HepG2 (cell line): ENCODE measurements around the gene RGS14. TPM values are rescaled to one million over a fixed set of nuclear protein-coding genes. Genes with fewer than 3 reads are reported as not detected.

Source experiments
- AKAP8 ChIP-seq: sonication (generic); formaldehyde crosslinking; IDR thresholded peaks from 2 replicates; pipeline ENCODE4 v1.5.1; 2020; ENCODE audit warnings: mild to moderate bottlenecking, missing genetic modification reagents
- BCL6 ChIP-seq: IDR thresholded peaks from 2 replicates; pipeline ENCODE4 v1.6.1; 2016; ENCODE audit warnings: missing genetic modification reagents, missing compliant biosample characterization
- MLLT10 ChIP-seq: sonication (generic); formaldehyde crosslinking; IDR thresholded peaks from 2 replicates; pipeline ENCODE4 v1.4.0; 2020; ENCODE audit warnings: missing genetic modification reagents
- RARG ChIP-seq: sonication (generic); formaldehyde crosslinking; IDR thresholded peaks from 2 replicates; pipeline ENCODE4 v1.4.0; 2020; ENCODE audit warnings: low read depth, mild to moderate bottlenecking, missing genetic modification reagents
- ZFP90 ChIP-seq: sonication (generic); formaldehyde crosslinking; IDR thresholded peaks from 2 replicates; pipeline ENCODE4 v1.8.0; 2022; ENCODE audit warnings: missing genetic modification reagents, mild to moderate bottlenecking, inconsistent platforms, borderline replicate concordance
- ZFX ChIP-seq: sonication (generic); formaldehyde crosslinking; IDR thresholded peaks from 2 replicates; pipeline ENCODE4 v1.4.0; 2020; ENCODE audit warnings: mild to moderate bottlenecking, low read depth, missing genetic modification reagents, moderate library complexity
- ZNF160 ChIP-seq: sonication (generic); formaldehyde crosslinking; IDR thresholded peaks from 2 replicates; pipeline ENCODE4 v1.8.0; 2022; ENCODE audit warnings: mild to moderate bottlenecking, inconsistent platforms, missing genetic modification reagents
- ZNF44 ChIP-seq: sonication (generic); formaldehyde crosslinking; IDR thresholded peaks from 2 replicates; pipeline ENCODE4 v1.5.1; 2020; ENCODE audit warnings: mild to moderate bottlenecking, missing genetic modification reagents
- ZNF550 ChIP-seq: sonication (generic); formaldehyde crosslinking; IDR thresholded peaks from 2 replicates; pipeline ENCODE4 v1.4.0; 2020; ENCODE audit warnings: mild to moderate bottlenecking, missing genetic modification reagents, borderline replicate concordance
- ZNF572 ChIP-seq: sonication (generic); formaldehyde crosslinking; IDR thresholded peaks from 2 replicates; pipeline ENCODE4 v1.5.1; 2020; ENCODE audit warnings: mild to moderate bottlenecking, missing genetic modification reagents
- ZNF660 ChIP-seq: sonication (generic); formaldehyde crosslinking; IDR thresholded peaks from 2 replicates; pipeline ENCODE4 v1.5.1; 2020; ENCODE audit warnings: mild to moderate bottlenecking, low read depth, missing genetic modification reagents, borderline replicate concordance
- ZNF761 ChIP-seq: sonication (generic); formaldehyde crosslinking; conservative IDR thresholded peaks from 2 replicates; pipeline ENCODE4 v1.4.0; 2020; ENCODE audit warnings: mild to moderate bottlenecking, missing genetic modification reagents
- ZNF776 ChIP-seq: sonication (generic); formaldehyde crosslinking; IDR thresholded peaks from 2 replicates; pipeline ENCODE4 v1.4.0; 2020; ENCODE audit warnings: mild to moderate bottlenecking, missing genetic modification reagents
- polyA plus RNA-seq, 8 experiments: library from polyadenylated mRNA; depleted of rRNA in 3 of 8; stranded (reverse) in 7 of 8; unstranded in 1 of 8; fragments of >200 nt; fragmentation: Illumina TruSeq in 4 of 8; extraction: Trizol in 4 of 8; gene quantifications; 2 replicates each; pipeline versions ENCODE4 v1.2.1 to v1.2.3, GENCODE V29; 2011 to 2016; ENCODE audit warnings: low read depth in 4 of 8, missing spikeins in 1 of 8, mixed read lengths in 1 of 8; ENCODE audit not compliant: insufficient read depth in 1 of 8
- total RNA-seq, 5 experiments: library from RNA; depleted of rRNA; stranded (reverse); fragments of >200 nt; fragmentation: Illumina TruSeq; extraction: Trizol; gene quantifications; 2 replicates each; pipeline ENCODE4 v1.2.3, GENCODE V29; 2016; ENCODE audit warnings: low read depth in 1 of 5
- TF ChIP-seq, protein P1 (sequence below): sonication (generic); formaldehyde crosslinking; IDR thresholded peaks from 2 replicates; pipeline ENCODE4 v1.4.0; 2020; ENCODE audit warnings: mild to moderate bottlenecking, low read depth, missing genetic modification reagents
- TF ChIP-seq, protein P2 (sequence below): sonication (generic); formaldehyde crosslinking; IDR thresholded peaks from 2 replicates; pipeline ENCODE4 v1.4.0; 2020; ENCODE audit warnings: missing genetic modification reagents
- TF ChIP-seq, protein P3 (sequence below), 2 experiments: sonication (generic) in 1 of 2; formaldehyde crosslinking in 1 of 2; IDR thresholded peaks; 2 replicates each; pipeline versions ENCODE4 v1.6.1 to v1.9.0; 2014 to 2022; ENCODE audit warnings: antibody characterized with exemption in 1 of 2, borderline replicate concordance in 1 of 2, inconsistent platforms in 1 of 2, low read depth in 1 of 2, missing genetic modification reagents in 1 of 2
- TF ChIP-seq, protein P4 (sequence below): sonication (generic); formaldehyde crosslinking; conservative IDR thresholded peaks from 2 replicates; pipeline ENCODE4 v1.4.0; 2020; ENCODE audit warnings: missing genetic modification reagents

RGS14 gene
- total and polyA plus RNA-seq, 2 of the 13 experiments (the other 11 are each of a cell fraction or from before 2014, with no cell fraction given) = 11.1 to 17.2 TPM

DNA sequence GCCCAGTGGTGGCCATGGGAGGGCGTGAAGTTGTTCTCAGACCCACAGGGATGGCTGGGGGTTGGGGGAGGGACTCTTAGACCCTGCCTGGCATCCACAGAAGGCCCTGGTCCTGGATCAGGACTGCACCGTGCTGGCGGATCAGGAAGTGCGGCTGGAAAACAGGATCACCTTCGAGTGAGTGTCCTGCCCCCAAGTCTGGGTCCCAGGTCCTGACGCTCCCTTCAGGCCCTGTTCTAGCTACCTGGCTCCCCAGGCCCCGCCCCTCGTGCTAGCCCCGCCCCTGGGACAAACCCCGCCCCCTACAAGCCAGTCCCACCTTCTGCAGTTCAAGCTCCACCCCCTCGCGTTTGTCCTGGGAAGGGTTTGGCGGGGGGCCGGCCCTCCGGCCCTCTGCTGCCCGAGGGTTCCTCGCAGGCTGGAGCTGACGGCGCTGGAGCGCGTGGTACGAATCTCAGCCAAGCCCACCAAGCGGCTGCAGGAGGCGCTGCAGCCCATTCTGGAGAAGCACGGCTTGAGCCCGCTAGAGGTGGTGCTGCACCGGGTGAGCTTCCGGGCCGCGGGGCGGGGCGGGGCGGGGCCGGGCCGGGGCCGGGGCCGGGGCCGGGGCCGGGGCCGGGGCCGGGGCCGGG lies 12.9 kb downstream of the RGS14 start (continued):
- TF ChIP-seq, protein P1, sequence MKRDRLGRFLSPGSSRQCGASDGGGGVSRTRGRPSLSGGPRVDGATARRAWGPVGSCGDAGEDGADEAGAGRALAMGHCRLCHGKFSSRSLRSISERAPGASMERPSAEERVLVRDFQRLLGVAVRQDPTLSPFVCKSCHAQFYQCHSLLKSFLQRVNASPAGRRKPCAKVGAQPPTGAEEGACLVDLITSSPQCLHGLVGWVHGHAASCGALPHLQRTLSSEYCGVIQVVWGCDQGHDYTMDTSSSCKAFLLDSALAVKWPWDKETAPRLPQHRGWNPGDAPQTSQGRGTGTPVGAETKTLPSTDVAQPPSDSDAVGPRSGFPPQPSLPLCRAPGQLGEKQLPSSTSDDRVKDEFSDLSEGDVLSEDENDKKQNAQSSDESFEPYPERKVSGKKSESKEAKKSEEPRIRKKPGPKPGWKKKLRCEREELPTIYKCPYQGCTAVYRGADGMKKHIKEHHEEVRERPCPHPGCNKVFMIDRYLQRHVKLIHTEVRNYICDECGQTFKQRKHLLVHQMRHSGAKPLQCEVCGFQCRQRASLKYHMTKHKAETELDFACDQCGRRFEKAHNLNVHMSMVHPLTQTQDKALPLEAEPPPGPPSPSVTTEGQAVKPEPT (CRISPR knock-in tag) = no peak
- TF ChIP-seq MLLT10 (CRISPR knock-in tag) (no peak), ZNF660 (no peak), AKAP8 (CRISPR knock-in tag) (no peak), ZNF550 (CRISPR knock-in tag) (no peak), ZNF160 (CRISPR knock-in tag) (no peak), ZFX (peak; percentile 72; the same call in 1 of the 2 replicates), ZNF761 (CRISPR knock-in tag) (no peak), ZNF44 (CRISPR knock-in tag) (no peak), ZNF776 (no peak), ZNF572 (CRISPR knock-in tag) (no peak), RARG (CRISPR knock-in tag) (no peak), ZFP90 (CRISPR knock-in tag) (no peak), BCL6 (CRISPR knock-in tag) (peak; percentile 50; the same call in 1 of the 2 replicates)
- TF ChIP-seq, protein P2, sequence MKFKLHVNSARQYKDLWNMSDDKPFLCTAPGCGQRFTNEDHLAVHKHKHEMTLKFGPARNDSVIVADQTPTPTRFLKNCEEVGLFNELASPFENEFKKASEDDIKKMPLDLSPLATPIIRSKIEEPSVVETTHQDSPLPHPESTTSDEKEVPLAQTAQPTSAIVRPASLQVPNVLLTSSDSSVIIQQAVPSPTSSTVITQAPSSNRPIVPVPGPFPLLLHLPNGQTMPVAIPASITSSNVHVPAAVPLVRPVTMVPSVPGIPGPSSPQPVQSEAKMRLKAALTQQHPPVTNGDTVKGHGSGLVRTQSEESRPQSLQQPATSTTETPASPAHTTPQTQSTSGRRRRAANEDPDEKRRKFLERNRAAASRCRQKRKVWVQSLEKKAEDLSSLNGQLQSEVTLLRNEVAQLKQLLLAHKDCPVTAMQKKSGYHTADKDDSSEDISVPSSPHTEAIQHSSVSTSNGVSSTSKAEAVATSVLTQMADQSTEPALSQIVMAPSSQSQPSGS (CRISPR knock-in tag) = peak; percentile 74; the same call in 1 of the 2 replicates
- TF ChIP-seq, protein P3, sequence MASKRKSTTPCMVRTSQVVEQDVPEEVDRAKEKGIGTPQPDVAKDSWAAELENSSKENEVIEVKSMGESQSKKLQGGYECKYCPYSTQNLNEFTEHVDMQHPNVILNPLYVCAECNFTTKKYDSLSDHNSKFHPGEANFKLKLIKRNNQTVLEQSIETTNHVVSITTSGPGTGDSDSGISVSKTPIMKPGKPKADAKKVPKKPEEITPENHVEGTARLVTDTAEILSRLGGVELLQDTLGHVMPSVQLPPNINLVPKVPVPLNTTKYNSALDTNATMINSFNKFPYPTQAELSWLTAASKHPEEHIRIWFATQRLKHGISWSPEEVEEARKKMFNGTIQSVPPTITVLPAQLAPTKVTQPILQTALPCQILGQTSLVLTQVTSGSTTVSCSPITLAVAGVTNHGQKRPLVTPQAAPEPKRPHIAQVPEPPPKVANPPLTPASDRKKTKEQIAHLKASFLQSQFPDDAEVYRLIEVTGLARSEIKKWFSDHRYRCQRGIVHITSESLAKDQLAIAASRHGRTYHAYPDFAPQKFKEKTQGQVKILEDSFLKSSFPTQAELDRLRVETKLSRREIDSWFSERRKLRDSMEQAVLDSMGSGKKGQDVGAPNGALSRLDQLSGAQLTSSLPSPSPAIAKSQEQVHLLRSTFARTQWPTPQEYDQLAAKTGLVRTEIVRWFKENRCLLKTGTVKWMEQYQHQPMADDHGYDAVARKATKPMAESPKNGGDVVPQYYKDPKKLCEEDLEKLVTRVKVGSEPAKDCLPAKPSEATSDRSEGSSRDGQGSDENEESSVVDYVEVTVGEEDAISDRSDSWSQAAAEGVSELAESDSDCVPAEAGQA (IDR thresholded peaks at IDR 0.05; ENCODE audit: low read depth) = 0 out of 2 replicates have a peak, but pooled peaks have one; percentile 30
- TF ChIP-seq, protein P3 (CRISPR knock-in tag; IDR thresholded peaks at IDR 0.05; ENCODE audit: borderline replicate concordance) = no peak
- TF ChIP-seq, protein P4, sequence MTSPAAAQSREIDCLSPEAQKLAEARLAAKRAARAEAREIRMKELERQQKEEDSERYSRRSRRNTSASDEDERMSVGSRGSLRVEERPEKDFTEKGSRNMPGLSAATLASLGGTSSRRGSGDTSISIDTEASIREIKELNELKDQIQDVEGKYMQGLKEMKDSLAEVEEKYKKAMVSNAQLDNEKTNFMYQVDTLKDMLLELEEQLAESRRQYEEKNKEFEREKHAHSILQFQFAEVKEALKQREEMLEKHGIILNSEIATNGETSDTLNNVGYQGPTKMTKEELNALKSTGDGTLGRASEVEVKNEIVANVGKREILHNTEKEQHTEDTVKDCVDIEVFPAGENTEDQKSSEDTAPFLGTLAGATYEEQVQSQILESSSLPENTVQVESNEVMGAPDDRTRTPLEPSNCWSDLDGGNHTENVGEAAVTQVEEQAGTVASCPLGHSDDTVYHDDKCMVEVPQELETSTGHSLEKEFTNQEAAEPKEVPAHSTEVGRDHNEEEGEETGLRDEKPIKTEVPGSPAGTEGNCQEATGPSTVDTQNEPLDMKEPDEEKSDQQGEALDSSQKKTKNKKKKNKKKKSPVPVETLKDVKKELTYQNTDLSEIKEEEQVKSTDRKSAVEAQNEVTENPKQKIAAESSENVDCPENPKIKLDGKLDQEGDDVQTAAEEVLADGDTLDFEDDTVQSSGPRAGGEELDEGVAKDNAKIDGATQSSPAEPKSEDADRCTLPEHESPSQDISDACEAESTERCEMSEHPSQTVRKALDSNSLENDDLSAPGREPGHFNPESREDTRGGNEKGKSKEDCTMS = no peak
